DMS153 (cell line): ENCODE data around the gene AKT1.
"Not testable (repeated sequence)": the region's sequence is repeated elsewhere in the genome, so short reads cannot be mapped to it uniquely, and the experiment has no call there.

ENCODE experiments used
- DNase-seq: peaks from one replicate; lab custom pipeline; 2025; lab: John Stamatoyannopoulos, UW

Gene AKT1

DNA sequence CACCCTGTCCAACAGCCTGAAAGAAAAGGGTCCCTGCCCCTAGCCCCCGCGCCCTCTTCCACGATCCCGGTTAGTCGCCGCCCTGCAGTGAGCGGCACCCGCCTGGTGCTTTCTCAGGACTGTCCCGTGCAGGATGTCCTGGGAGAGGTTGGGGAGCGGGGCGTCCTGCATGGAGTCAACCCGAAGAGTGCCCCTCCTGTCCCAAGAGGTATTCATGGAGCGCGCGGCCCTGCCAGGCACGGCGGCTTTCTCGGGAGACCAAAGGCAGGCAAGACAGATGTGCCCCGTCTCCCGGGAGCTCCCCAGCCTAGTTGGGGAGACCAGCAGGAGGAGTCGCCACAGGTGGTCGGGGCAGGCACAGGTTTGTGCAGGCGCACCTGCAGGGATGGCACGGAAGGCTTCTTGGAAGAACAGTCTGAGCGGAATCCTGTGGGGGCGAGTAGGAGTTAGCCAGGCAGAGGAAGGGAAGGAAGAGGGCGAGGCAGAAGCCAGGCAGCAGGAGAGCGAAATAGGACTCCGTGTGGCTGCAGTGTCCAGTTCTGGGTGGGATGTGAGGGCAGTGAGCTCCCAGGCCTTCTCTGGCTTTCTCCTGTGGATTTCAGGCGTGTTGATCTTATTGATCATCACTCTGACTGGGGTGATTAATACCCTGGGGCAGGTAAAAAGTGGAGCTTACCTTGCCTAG is 41.9 kb downstream of the AKT1 start:
- DNase-seq: no peak

- peak; percentile 94 for DNase-seq
These were observed 42.6 kb downstream of the AKT1 start, which contains the start of gene SIVA1 for GRCh38 chr14:104752735-104753527. TSS of gene SIVA1 (plus strand) at chr14:104753147. CDS start at chr14:104753202, 55 bp downstream.

GRCh38 chr14:104752423-104752734 is 43.2 kb downstream of the AKT1 start:
- DNase-seq: no peak

DNA sequence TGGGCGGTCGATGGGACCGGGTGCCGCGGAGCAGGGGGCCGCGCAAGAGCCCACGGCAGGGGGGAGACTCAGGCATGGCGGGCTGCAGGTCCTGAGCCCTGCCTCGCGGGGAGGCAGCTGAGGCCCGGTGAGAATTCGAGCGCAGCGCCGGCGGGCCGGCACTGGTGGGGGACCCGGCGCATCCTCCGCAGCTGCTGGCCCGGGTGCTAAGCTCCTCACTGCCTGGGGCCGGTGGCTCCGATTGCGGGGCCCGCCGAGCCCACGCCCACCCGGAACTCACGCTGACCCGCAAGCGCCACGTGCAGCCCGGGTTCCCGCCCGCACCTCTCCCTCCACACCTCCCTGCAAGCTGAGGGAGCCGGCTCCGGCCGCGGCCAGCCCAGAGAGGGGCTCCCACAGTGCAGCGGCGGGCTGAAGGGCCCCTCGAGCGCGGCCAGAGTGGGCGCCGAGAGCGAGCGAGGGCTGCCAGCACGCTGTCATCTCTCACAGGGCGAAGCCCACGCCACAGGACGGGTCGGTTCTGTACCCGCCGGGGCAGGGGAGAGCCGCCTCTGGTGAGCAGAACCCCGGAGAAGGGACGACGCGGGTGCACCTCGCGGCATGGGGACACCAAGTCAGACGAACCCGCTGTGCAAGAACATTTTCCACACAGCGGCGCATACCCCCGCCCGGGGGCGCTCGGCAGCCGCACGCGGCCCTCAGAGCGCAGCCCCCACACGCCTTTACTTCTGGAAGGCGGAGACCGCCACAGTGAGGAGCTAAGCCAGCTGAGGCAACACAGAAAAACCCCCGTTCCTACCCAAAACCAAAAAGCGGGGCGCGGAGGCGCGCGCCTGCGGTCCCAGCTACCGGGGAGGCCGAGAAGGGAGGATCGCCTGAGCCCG is 43.8 kb downstream of the AKT1 start:
- no peak for DNase-seq

DNA sequence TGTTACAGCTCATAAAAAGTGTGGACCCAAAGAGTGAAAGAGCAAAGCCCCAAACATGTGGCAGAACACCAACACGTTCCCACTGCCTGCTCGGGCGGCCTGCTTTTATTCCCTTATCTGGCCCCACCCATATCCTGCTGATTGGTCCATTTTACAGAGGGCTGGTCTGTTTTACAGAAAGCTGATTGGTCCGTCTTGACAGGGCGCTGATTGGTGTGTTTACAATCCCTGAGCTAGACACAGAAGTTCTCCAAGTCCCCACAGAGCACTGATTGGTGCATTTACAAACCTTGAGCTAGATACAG is 44.8 kb downstream of the AKT1 start:
- not testable (repeated sequence) for DNase-seq

- DNase-seq: no peak
These were observed 45.3 kb downstream of the AKT1 start for GRCh38 chr14:104750056-104750752.

DNA sequence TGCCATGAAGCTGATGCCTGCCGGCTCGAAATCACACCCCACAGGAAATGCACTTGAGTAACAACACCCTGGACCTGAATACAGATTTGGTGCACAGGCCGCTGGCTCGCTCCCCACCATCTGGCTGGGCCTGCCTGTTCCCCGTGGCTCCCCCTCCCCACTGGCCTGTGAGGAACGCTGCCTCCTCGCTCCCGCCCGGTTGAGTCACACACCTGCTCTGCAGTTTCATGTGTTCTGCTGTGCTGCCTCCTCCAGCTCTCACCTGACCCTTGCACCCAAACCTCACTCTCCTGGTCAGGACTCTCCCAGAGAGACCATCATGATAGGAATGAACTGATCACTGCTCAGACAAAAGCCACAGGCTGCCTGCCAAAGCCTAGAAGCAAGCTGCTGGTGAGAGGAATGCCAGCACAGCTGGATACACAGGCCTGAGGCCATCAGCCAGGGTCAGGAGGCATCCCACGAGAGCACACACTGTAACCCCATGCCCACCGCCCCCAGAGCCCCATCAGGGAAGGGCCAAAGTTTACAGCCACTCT is 46.4 kb downstream of the AKT1 start:
- no peak for DNase-seq

DNA sequence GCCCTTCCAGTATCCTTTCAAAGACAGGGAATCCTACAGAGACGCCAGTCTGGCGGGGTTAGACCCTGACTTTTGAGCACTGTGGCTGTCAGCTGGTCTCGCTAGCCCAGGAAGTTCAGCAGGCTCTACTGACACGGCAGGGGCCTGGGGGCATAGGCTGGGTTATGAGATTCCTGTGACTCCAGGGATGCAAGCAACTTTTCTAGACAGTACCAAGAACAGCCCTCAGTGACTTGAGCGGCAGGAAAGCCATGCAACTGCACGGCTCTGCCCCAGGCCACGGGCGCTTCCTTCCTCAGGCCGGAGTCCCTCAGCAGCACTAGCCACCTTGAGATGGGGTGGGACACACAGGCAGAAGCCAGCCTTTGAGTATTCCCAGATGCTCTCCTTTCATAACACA is 47.7 kb downstream of the AKT1 start:
- no peak for DNase-seq

DNA sequence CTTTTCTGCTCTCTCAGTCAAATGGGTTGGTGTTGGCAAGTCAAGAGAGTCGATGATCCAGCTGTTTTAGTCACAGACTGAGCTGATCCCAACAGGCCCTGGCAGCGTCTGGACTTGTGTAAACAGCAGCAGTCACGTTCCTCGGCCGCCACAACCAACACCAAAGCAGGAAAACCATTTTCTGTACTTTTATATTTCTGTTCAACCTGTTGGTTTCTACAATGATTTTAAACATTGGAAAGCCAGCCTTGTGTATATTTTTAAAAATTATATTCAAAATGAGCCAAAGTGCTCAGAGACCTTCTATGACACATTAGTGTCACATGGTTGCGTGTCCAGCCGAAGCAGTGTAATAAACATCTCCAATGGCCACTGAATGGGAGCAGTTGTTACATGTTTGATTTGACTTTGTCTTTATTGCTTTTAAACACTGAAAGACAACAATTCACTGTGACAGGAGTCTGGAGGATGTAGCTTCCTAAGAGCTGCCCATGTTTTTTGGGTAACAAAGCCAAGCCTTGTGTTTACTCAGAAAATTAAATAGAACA is 48.5 kb downstream of the AKT1 start:
- DNase-seq: peak; percentile 72

GRCh38 chr14:104746071-104746545 is 49.4 kb downstream of the AKT1 start:
- DNase-seq: no peak

DNA sequence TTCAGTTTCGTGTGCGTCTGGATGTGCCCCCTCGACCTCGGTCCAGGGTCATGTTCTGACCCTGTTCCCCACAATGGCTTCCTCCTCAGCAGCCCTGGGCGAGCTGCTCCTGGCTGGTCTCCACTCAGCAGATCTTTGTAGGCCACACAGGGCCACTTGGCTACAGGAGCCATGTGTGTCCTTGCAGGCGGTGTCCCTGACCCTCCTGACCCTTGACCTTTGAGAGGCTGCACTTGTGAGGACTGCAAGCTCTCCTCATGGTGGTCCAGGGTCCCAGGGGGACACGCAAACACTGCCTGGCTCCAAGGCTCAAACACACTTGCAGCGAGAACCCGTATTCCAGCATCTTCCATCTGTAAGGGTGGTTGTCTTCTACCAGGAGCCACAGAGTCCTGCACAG is 50.1 kb downstream of the AKT1 start:
- no peak for DNase-seq

DNA sequence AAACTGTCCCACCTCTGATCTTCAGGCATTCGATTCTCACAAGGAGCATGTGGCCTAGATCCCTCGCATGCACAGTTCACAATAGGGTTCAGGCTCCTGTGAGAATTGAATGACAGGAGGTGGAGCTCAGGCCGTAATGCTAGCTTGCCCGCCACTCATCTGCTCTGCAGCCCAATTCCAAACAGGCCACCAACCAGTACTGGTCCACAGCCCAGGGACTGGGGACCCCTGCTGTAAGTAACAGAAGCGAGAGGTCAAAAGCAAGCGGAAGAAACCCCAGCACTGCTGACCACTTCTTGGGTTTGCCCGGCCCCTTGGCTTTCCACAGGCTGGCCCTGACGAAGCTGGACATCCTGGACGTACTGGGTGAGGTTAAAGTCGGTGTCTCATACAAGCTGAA is 51.1 kb downstream of the AKT1 start:
- no peak for DNase-seq

DNA sequence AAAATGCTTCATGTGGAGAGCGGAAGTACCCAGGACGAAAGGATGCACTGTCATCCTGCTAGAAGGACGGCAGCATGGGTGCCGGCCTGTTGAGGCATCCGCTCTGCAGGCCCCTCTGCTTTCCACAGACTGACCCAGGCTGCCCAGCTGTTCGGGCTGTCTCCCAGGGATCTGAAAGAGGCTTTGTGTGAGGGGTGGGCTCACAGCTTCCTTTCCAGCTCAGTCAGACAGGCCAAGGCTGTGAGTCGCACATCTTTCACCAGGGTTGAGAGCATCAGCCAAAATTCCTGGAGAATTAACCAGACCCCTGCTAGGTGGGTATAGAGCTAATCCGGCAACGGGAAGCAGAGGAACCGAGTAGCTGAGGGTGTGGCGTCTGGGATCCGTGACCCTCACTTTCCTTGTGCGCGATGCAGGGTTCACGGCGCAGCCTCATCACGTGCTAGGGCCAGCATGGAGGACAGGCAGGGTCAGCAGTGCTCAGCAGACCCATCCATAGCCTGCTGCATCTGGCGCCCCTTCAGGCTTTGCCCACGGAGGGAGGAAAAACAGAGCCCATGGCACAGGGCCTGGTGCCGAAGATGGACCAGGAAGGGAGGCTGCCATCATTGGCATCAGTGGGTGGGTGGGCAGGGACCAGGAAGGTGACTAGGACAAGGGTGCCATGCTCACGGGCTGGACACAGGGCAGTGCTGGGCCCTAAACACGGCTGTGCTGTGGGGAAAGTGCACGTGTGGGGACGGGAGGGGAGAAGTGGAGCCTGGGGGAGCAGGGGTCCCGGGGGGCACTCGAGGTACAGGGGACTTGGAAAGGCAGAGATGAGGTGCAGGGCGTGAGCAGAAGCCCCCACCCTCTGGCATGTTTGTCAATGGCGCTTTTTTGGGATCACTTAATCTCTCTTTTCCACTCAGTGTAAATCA is 51.8 kb downstream of the AKT1 start:
- no peak for DNase-seq

DNA sequence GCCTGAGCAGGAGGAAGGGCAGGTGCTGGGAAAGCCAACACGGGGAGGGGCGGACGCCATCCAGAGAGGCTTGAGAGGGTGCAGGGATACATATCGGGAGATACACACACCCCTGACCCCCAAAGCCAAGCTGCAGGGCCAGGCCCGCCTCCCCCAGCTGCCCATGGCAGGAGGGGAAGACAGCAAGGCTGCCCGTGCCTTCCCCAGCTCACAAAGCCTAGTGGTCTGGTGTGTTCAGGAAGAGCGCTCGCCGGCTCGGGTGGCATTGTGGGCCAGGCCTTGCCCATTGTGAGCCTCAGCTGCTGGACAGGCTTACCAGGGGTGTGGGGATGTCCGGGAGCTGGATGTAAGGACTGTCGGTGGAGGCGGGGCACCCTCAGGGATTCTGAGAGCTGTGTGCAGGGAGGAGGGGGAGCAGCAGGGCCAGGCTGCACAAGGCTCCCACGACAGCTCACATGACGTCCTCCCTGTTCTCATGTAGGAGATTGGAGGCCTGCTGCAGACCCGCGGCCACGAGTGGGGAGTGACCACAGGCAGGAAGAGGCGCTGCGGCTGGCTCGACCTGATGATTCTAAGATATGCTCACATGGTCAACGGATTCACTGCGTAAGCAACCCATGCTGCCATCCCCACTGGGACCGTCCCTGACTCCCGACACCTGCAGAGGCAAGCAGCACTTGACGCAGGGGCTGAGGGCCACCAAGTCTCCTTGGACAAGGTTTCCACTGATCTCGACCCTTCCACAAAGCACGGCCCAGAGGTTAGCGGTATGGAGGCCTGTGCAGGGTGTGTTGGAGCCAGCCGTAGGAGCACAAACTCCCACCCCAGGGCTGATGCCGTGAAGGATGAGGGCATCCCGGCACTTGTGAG is 52.7 kb downstream of the AKT1 start:
- no peak for DNase-seq

DNA sequence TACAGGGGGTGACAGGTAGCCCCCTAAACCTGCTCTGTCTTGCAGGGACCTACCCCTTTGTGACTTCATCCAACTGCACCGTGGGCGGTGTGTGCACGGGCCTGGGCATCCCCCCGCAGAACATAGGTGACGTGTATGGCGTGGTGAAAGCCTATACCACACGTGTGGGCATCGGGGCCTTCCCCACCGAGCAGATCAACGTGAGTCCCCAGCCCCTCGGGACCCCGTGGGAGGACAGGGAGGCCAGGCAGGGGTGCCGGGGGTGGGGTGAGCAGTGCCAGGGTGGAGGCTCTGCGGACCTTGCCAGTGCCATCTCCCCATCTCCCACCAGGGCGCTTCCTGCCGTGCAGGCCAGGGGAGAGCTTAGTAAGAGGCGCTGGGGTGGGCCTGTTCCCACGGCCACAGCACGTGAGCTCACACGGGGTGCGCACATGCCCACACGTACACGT is 53.7 kb downstream of the AKT1 start:
- DNase-seq: no peak

- no peak for DNase-seq
These were observed 54.3 kb downstream of the AKT1 start for GRCh38 chr14:104741108-104741802.

DNA sequence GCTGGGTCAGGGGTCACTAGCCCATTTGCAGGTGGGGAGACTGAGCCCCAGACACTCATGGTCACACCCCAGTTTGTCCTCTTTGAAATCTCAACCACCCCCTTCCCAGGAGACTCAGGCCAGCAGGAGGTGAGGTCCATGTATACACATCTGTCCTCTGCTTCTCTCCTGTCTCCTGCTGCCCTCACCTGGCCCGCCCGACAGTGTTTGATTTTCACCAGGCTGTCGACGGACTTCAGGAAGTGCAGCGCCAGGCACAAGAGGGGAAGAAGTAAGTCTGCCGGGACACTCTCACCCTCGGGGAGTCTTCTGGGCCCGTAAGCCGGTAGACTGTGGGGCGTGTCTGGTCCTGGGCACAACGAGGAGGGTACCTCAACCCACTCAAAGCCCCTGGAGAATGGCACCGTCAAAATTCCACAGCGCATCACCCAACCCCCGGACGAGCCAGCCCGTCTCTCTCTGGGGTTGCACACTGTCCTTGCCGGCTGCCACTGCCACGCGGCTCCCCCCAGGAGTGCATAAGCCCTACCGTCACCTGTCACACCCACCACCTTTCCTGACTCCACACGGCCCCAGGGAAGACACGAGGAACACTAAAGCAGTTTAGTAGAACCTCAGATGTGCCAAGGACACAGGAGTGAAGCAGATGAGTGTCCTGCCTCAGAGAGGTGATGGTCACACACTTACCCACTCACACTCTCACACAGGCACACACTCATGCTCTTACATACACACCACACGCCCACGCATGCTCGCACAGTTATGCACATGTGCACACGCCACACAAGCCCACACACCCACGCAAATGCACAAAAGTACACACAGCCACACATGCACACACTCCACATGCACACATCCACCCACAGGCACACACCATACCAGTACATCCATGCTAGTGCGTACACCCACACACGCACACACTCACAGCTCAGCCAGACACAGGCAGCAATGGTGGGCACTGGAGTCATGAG is 55.7 kb downstream of the AKT1 start:
- DNase-seq: no peak

DNA sequence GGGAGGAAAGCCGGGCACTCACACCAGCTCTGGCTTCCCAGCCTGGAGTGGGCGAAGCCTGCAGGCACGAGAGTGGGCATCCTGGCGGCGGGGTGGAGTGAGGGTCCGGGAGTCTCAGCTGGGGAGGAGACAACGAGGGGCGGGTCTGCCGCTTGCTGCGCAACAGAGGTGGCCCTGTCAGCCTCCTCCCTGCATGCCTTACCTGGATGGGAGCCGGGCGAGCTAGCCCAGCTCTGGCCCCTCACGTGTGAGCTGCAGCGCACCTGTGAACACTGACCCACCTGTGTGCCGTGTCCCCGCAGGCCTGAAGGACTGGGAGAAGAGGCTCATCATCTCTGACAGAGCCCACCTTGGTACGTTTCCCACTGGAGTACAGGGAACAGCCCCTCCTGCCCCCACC is 56.5 kb downstream of the AKT1 start:
- no peak for DNase-seq
